ENCODE measurements around the gene ZNF492.

DNA sequence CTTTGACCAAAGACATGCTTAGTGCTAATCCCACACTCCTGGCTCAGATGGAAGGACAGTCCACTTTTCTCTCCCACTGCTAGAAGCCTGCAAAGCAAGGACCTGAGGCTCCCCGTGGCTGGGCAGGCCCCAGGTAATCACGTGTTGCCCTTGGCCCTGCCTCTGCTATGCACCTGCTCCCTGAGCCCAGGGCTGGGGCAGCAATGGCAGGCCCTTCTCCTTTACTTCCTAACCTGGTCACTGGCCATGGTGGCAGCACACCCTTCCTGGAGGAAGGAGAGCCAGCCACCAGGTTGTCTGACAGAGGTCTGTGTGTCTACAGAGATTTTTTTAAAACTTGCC, 27.9 kb upstream of the ZNF492 start:
- TF ChIP-seq, protein P1, sequence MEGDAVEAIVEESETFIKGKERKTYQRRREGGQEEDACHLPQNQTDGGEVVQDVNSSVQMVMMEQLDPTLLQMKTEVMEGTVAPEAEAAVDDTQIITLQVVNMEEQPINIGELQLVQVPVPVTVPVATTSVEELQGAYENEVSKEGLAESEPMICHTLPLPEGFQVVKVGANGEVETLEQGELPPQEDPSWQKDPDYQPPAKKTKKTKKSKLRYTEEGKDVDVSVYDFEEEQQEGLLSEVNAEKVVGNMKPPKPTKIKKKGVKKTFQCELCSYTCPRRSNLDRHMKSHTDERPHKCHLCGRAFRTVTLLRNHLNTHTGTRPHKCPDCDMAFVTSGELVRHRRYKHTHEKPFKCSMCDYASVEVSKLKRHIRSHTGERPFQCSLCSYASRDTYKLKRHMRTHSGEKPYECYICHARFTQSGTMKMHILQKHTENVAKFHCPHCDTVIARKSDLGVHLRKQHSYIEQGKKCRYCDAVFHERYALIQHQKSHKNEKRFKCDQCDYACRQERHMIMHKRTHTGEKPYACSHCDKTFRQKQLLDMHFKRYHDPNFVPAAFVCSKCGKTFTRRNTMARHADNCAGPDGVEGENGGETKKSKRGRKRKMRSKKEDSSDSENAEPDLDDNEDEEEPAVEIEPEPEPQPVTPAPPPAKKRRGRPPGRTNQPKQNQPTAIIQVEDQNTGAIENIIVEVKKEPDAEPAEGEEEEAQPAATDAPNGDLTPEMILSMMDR (IDR thresholded peaks at IDR 0.05) = no peak
- TF ChIP-seq POLR2A (IDR thresholded peaks at IDR 0.05) (no peak), POLR2AphosphoS5 (IDR thresholded peaks at IDR 0.05; ENCODE audit: insufficient read depth in 1 of 2, low read depth in 1 of 2) (no peak)
